GM13977 (cell line): Measurements from ENCODE around the gene ORM1.

ENCODE experiments used
- DNase-seq: peaks from one replicate; pipeline ENCODE4 v3.0.0; 2012; ENCODE audit warnings: low spot score
- CTCF ChIP-seq: IDR thresholded peaks from 2 replicates; pipeline ENCODE4 v1.5.1; 2012; ENCODE audit warnings: mild to moderate bottlenecking, control low read depth; ENCODE audit not compliant: insufficient read depth; ENCODE audit errors: extremely low read depth, missing control alignments
- in situ Hi-C: fragments of 300-500 bp; cut with MboI; formaldehyde crosslinking; loops from one replicate; pipeline ENCODE4 v1.12.0; 2022; ENCODE audit warnings: low sequenced_read_pairs, low pct_unique_long_range_greater_than_20kb, mixed read lengths, inconsistent platforms; ENCODE audit not compliant: unreplicated experiment

ORM1 gene

DNA sequence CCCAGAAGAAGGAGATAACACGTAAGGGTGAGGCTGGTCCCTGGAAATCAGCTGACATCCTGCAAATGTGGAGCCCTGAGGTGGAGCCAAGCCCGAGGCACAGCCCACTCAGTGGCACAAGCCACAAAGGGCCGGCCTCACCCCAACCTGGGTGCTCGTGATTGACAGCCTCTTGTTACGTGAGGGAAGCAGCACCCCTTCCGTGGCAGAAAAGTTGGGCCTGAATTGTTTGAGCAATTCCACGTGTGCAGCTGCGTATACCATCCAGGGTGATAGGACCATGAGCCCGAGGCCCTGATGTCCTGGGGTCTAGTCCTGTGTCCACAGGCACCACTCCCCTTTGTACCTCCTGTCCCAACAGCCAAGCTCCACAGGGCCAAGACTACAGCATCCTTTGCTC, 11.6 kb downstream of the ORM1 start:
- DNase-seq: no peak
- no peak for TF ChIP-seq CTCF
- in situ Hi-C loops: no loop called here

- DNase-seq: no peak
- in situ Hi-C loops: no loop called here
- TF ChIP-seq CTCF: no peak
Observed at GRCh38 chr9:114335745-114336144, 12.8 kb downstream of the ORM1 start.

- in situ Hi-C loops: no loop called here
- no peak for TF ChIP-seq CTCF
- no peak for DNase-seq
Observed at GRCh38 chr9:114336157-114336556, 13.3 kb downstream of the ORM1 start.

DNA sequence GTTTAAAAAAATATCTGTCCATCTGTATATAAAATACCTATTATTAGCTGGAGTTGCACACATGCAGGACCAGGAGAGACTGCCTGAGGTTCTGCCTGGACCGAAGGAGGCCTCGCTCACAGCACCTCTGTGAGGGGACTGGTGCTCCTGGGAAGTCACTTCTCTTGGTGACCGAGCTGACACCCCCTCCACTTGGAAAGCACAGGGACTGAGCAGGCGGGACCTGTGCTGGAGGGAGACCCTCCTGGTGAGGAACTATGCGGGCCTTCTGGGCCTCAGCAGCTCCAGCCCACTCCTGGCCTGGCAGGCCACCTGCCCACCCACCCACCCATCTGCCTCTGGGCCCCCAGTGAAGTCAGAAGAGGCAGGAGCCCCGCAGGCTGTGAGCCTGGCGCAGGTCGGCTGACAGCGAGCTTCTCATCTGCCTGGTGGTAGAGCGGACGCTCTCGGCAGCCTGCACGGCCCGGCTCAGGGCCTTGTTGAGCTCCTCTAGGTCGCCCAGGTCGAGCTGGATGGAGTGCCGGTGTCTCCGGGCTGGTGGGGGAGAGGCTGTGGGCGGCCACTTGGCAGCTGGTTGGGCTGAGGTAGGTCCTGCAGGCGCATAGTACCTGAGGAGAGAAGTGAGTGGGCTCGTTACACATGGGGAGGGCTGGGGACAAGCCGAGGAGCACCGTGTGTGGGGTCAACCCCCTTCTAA, 13.9 kb downstream of the ORM1 start:
- in situ Hi-C loops: no loop called here
- TF ChIP-seq CTCF: no peak
- DNase-seq: no peak

- DNase-seq: no peak
- no peak for TF ChIP-seq CTCF
- in situ Hi-C loops: no loop called here
Observed at GRCh38 chr9:114338187-114338586, 15.3 kb downstream of the ORM1 start.

GRCh38 chr9:114339130-114339908, 16.4 kb downstream of the ORM1 start:
- peak; percentile 92 for TF ChIP-seq CTCF
- DNase-seq: peak; percentile 90
- in situ Hi-C loops: no loop called here
